ENCODE results near the gene FPGS. TPM values are rescaled to one million over a fixed set of nuclear protein-coding genes. Genes with fewer than 3 reads are reported as not detected.

FPGS gene
- total RNA-seq, 3 donors from 2014 or later (not counting 1 experiment from before 2014, with no cell fraction given) = 99.1 to 108 (median 107) TPM

GRCh38 chr9:127768698-127769097 lies 34.0 kb upstream of the FPGS start:
- Histone ChIP-seq H3K36me3 (ENCODE audit: control insufficient read depth, insufficient read depth, low read length) (peaks cover 68% of the 10 kb centered on the region), H3K27me3 (ENCODE audit: control insufficient read depth, insufficient read depth, low read length) (no peaks in the 10 kb centered on the region), H3K9me3 (ENCODE audit: control insufficient read depth, insufficient read depth, low read length) (no peaks in the 10 kb centered on the region), H3K27ac (ENCODE audit: low read length) (peak overlapping the region; percentile 51), H3K4me1 (ENCODE audit: control insufficient read depth, insufficient read depth, low read length) (peaks cover 72% of the 10 kb centered on the region), H3K4me3 (ENCODE audit: low read length) (no peak overlapping the region)
- H3K9me3 Mint-ChIP-seq = no peaks in the 10 kb centered on the region
- no peak for ATAC-seq
- peak overlapping the region; percentile 95 to 99 for H3K27ac Mint-ChIP-seq
- H3K4me1 Mint-ChIP-seq = peaks cover 65 to 73% of the 10 kb centered on the region in 2 donors
- H3K27me3 Mint-ChIP-seq (ENCODE audit: low read depth in 2 of 2) = no peaks in the 10 kb centered on the region
- H3K36me3 Mint-ChIP-seq = no peaks in the 10 kb centered on the region
- intact Hi-C loops (cut with micrococcal nuclease) = no loop called here
- TF ChIP-seq, protein P1, sequence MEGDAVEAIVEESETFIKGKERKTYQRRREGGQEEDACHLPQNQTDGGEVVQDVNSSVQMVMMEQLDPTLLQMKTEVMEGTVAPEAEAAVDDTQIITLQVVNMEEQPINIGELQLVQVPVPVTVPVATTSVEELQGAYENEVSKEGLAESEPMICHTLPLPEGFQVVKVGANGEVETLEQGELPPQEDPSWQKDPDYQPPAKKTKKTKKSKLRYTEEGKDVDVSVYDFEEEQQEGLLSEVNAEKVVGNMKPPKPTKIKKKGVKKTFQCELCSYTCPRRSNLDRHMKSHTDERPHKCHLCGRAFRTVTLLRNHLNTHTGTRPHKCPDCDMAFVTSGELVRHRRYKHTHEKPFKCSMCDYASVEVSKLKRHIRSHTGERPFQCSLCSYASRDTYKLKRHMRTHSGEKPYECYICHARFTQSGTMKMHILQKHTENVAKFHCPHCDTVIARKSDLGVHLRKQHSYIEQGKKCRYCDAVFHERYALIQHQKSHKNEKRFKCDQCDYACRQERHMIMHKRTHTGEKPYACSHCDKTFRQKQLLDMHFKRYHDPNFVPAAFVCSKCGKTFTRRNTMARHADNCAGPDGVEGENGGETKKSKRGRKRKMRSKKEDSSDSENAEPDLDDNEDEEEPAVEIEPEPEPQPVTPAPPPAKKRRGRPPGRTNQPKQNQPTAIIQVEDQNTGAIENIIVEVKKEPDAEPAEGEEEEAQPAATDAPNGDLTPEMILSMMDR (IDR thresholded peaks at IDR 0.05) = no peak
- WGBS (ENCODE audit: insufficient coverage) = 67% methylated on average over 8 of the region's 8 CpGs
- H3K4me3 Mint-ChIP-seq = peak overlapping the region; percentile 47
- no peak for DNase-seq

DNA sequence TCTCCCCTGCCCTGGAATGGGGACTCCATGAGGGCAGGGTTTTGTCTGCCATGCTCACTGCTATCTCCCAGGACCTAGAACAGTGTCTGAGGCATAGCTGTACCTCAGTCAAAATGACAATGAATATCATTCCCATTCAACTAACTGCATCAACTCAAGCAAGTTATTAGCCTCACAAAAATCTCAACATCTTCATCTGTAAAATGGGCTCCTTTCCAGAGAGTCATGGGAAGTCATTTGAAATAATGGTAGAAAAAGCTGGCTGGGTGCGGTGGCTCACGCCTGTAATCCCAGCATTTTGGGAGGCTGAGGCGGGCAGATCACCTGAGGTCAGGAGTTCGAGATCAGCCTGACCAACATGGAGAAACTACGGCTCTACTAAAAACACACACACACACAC lies 33.6 kb upstream of the FPGS start:
- H3K36me3 Mint-ChIP-seq = no peaks in the 10 kb centered on the region

DNA sequence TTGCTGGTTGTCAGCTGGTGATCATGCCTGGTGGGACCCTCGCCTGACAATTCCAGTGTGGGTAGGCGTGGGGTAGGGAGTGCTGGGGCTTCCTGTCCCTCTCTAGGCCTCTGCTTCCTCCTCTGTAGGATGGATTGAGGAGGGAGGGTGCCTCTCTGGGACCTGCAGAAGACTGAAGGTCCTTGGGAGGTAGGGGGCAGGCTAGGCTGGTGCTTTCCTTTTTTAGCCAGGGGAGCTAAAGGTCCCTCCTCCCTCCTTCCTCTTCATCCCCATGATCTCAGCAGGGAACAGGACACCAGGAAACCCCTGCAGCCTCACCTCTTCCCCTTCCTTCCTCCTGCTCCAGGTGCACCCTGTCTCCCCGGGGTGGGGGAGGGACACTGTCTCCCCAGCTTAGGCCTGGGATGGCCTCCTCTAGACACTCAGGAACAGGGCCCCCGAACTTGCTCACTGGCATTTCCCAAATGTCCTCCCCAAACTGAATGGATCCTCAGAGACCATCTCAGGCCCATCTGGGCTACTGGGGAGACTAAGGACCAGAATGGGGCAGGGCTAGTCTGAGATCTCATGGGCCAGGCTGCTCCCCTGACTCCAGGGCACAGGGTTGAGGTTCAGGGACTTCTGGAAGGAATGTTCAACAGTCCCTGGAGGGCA lies 32.6 kb upstream of the FPGS start:
- Histone ChIP-seq H3K27me3 (ENCODE audit: control insufficient read depth, insufficient read depth, low read length) (no peaks in the 10 kb centered on the region), H3K4me3 (ENCODE audit: low read length) (peak overlapping the region; percentile 53), H3K27ac (ENCODE audit: low read length) (peak overlapping the region; percentile 90), H3K36me3 (ENCODE audit: control insufficient read depth, insufficient read depth, low read length) (peaks cover 69% of the 10 kb centered on the region), H3K4me1 (ENCODE audit: control insufficient read depth, insufficient read depth, low read length) (peaks cover 74% of the 10 kb centered on the region), H3K9me3 (ENCODE audit: control insufficient read depth, insufficient read depth, low read length) (no peaks in the 10 kb centered on the region)
- WGBS (ENCODE audit: insufficient coverage) = 29% methylated on average over 4 of the region's 4 CpGs
- TF ChIP-seq, protein P1 (IDR thresholded peaks at IDR 0.05) = no peak
- H3K4me1 Mint-ChIP-seq = peaks cover 64 to 73% of the 10 kb centered on the region in 2 donors
- peak overlapping the region; percentile 87 for H3K4me3 Mint-ChIP-seq
- H3K27ac Mint-ChIP-seq = peak overlapping the region; percentile 95 to 99
- no peaks in the 10 kb centered on the region for H3K36me3 Mint-ChIP-seq
- intact Hi-C loops (cut with micrococcal nuclease) = loop anchor here (2.0 to 10.0 kb wide), 2 partner anchors 33 to 295 kb away; partner anchors contain the start of genes FPGS, NAIF1 and SLC25A25
- ATAC-seq (no peak), DNase-seq (peak in 1 of 2 donors; percentile 44)
- no peaks in the 10 kb centered on the region for H3K27me3 Mint-ChIP-seq (ENCODE audit: low read depth in 2 of 2)
- no peaks in the 10 kb centered on the region for H3K9me3 Mint-ChIP-seq

More for the DNA sequence above, 33.6 kb upstream of the FPGS start:
- H3K27ac ChIP-seq (ENCODE audit: low read length) = peak overlapping the region; percentile 33
- Mint-ChIP-seq H3K27me3 (ENCODE audit: low read depth in 2 of 2) (no peaks in the 10 kb centered on the region), H3K4me3 (peak overlapping the region; percentile 47), H3K4me1 (peaks cover 64 to 73% of the 10 kb centered on the region in 2 donors), H3K27ac (peak overlapping the region; percentile 95 to 99), H3K9me3 (no peaks in the 10 kb centered on the region)
- H3K36me3 ChIP-seq (ENCODE audit: control insufficient read depth, insufficient read depth, low read length) = peaks cover 68% of the 10 kb centered on the region
- TF ChIP-seq, protein P1 (IDR thresholded peaks at IDR 0.05) = no peak
- H3K27me3 ChIP-seq (ENCODE audit: control insufficient read depth, insufficient read depth, low read length) = no peaks in the 10 kb centered on the region
- peaks cover 72% of the 10 kb centered on the region for H3K4me1 ChIP-seq (ENCODE audit: control insufficient read depth, insufficient read depth, low read length)
- DNase-seq (no peak), ATAC-seq (no peak)
- H3K9me3 ChIP-seq (ENCODE audit: control insufficient read depth, insufficient read depth, low read length) = no peaks in the 10 kb centered on the region
- H3K4me3 ChIP-seq (ENCODE audit: low read length) = no peak overlapping the region
- 87% methylated on average over 5 of the region's 5 CpGs for WGBS (ENCODE audit: insufficient coverage)
- intact Hi-C loops (cut with micrococcal nuclease) = no loop called here
